ENCODE results near the gene PRIM1.
"Not testable (repeated sequence)": the region's sequence is repeated elsewhere in the genome, so short reads cannot be mapped to it uniquely, and the experiment has no call there.

DNA sequence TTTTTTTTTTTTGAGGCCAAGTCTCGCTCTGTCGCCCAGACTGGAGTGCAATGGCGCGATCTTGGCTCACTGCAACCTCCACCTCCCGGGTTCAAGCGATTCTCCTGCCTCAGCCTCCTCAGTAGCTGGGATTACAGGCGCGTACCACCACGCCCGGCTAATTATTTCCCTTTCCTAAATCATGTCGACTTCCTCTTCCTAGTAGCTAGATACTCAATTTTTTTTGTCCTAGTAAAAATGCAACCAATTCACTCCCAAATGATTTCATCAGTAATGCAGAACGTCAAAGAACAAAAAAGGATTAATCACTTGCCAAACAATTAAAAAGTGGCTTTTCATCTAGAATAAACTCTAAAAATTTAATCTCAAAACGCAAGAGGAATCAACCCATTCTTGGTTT is 1.5 kb downstream of the PRIM1 start:
- not testable (repeated sequence) for TF ChIP-seq CTCF (conservative IDR thresholded peaks at IDR 0.05; ENCODE audit: low read depth, low read length); EZH2 (IDR thresholded peaks at IDR 0.05; ENCODE audit: low read length, unreplicated experiment); EZH2phosphoT487 (IDR thresholded peaks at IDR 0.05; ENCODE audit: borderline replicate concordance, low read length)
